Duodenal mucosa (tissue), 2 donors: ENCODE measurements around the gene ACYP2.
"Not testable (repeated sequence)": the region's sequence is repeated elsewhere in the genome, so short reads cannot be mapped to it uniquely, and the experiment has no call there.

Experiments
- H3K27ac ChIP-seq: one replicate; pipeline ENCODE4 v1.7.0; 2013; ENCODE audit warnings: low read depth, low read length
- H3K27me3 ChIP-seq, 2 donors: one replicate each; pipeline ENCODE4 v1.7.0; 2013; ENCODE audit warnings: low read length in 2 of 2, control low read depth in 1 of 2; ENCODE audit not compliant: insufficient read depth in 2 of 2, control insufficient read depth in 1 of 2
- H3K36me3 ChIP-seq, 2 donors: one replicate each; pipeline ENCODE4 v1.7.0; 2013; ENCODE audit warnings: low read length in 2 of 2, control low read depth in 1 of 2; ENCODE audit not compliant: insufficient read depth in 2 of 2, control insufficient read depth in 1 of 2
- H3K4me1 ChIP-seq, 2 donors: one replicate each; pipeline ENCODE4 v1.7.0; 2013; ENCODE audit warnings: low read length in 2 of 2, control low read depth in 1 of 2; ENCODE audit not compliant: insufficient read depth in 2 of 2, control insufficient read depth in 1 of 2
- H3K4me3 ChIP-seq, 2 donors: one replicate each; pipeline ENCODE4 v1.7.0; 2013; ENCODE audit warnings: low read length in 2 of 2, low read depth in 1 of 2
- H3K9ac ChIP-seq, 2 donors: one replicate each; pipeline ENCODE4 v1.7.0; 2013; ENCODE audit warnings: low read length in 2 of 2, low read depth in 1 of 2
- H3K9me3 ChIP-seq, 2 donors: one replicate each; pipeline ENCODE4 v1.7.0; 2013; ENCODE audit warnings: low read length in 2 of 2, control low read depth in 1 of 2; ENCODE audit not compliant: control insufficient read depth in 1 of 2

Gene ACYP2

GRCh38 chr2:54096141-54096540 is 19.3 kb upstream of the ACYP2 start:
- H3K4me1 ChIP-seq, H3K9me3 ChIP-seq: not testable (repeated sequence)

GRCh38 chr2:54097124-54097523 is 18.3 kb upstream of the ACYP2 start:
- Histone ChIP-seq H3K27me3 (no peaks in the 10 kb centered on the region), H3K27ac (no peak overlapping the region), H3K36me3 (no peaks in the 10 kb centered on the region), H3K4me3 (no peak overlapping the region), H3K4me1 (no peaks in the 10 kb centered on the region), H3K9me3 (no peaks in the 10 kb centered on the region), H3K9ac (no peak overlapping the region)

More at GRCh38 chr2:54096141-54096540, 19.3 kb upstream of the ACYP2 start:
- H3K36me3 ChIP-seq, H3K27me3 ChIP-seq, H3K27ac ChIP-seq, H3K4me3 ChIP-seq, H3K9ac ChIP-seq: not testable (repeated sequence)

- Histone ChIP-seq H3K4me3 (no peak overlapping the region), H3K27ac (no peak overlapping the region), H3K9me3 (no peaks in the 10 kb centered on the region), H3K9ac (no peak overlapping the region), H3K27me3 (no peaks in the 10 kb centered on the region), H3K4me1 (peaks cover 5 to 6% of the 10 kb centered on the region in 2 donors), H3K36me3 (no peaks in the 10 kb centered on the region)
Measured at GRCh38 chr2:54099370-54099769, 16.0 kb upstream of the ACYP2 start.

- H3K36me3 ChIP-seq: no peaks in the 10 kb centered on the region
Measured at GRCh38 chr2:54099829-54100585, 15.4 kb upstream of the ACYP2 start.

GRCh38 chr2:54100772-54101171 is 14.6 kb upstream of the ACYP2 start:
- no peak overlapping the region for H3K4me3 ChIP-seq
- H3K9me3 ChIP-seq: no peaks in the 10 kb centered on the region
- peaks cover 5 to 6% of the 10 kb centered on the region in 2 donors for H3K4me1 ChIP-seq
- H3K27ac ChIP-seq: no peak overlapping the region
- H3K36me3 ChIP-seq: no peaks in the 10 kb centered on the region
- H3K9ac ChIP-seq: no peak overlapping the region
- no peaks in the 10 kb centered on the region for H3K27me3 ChIP-seq

More at GRCh38 chr2:54099829-54100585, 15.4 kb upstream of the ACYP2 start:
- Histone ChIP-seq H3K9ac (no peak overlapping the region), H3K27ac (no peak overlapping the region), H3K27me3 (no peaks in the 10 kb centered on the region), H3K9me3 (no peaks in the 10 kb centered on the region), H3K4me1 (peaks cover 5 to 6% of the 10 kb centered on the region in 2 donors), H3K4me3 (no peak overlapping the region)

- no peaks in the 10 kb centered on the region for H3K9me3 ChIP-seq
- no peak overlapping the region for H3K4me3 ChIP-seq
- no peak overlapping the region for H3K9ac ChIP-seq
- no peak overlapping the region for H3K27ac ChIP-seq
- no peaks in the 10 kb centered on the region for H3K36me3 ChIP-seq
- peaks cover 5 to 6% of the 10 kb centered on the region in 2 donors for H3K4me1 ChIP-seq
- H3K27me3 ChIP-seq: no peaks in the 10 kb centered on the region
Measured at GRCh38 chr2:54103454-54104314, 11.7 kb upstream of the ACYP2 start.

GRCh38 chr2:54106631-54107454 is 8.6 kb upstream of the ACYP2 start:
- Histone ChIP-seq H3K27me3 (no peaks in the 10 kb centered on the region), H3K9ac (no peak overlapping the region), H3K36me3 (no peaks in the 10 kb centered on the region), H3K4me3 (no peak overlapping the region), H3K27ac (no peak overlapping the region), H3K4me1 (peaks cover 5 to 6% of the 10 kb centered on the region in 2 donors), H3K9me3 (no peaks in the 10 kb centered on the region)

GRCh38 chr2:54107455-54107764 is 8.0 kb upstream of the ACYP2 start:
- H3K4me3 ChIP-seq: no peak overlapping the region
- H3K9ac ChIP-seq: no peak overlapping the region
- H3K27ac ChIP-seq: no peak overlapping the region
- H3K9me3 ChIP-seq: no peaks in the 10 kb centered on the region
- no peaks in the 10 kb centered on the region for H3K27me3 ChIP-seq
- peaks cover 5 to 6% of the 10 kb centered on the region in 2 donors for H3K4me1 ChIP-seq
- H3K36me3 ChIP-seq: no peaks in the 10 kb centered on the region

- no peak overlapping the region for H3K27ac ChIP-seq
- H3K9me3 ChIP-seq: no peaks in the 10 kb centered on the region
- no peak overlapping the region for H3K9ac ChIP-seq
- H3K4me1 ChIP-seq: peaks cover 5 to 6% of the 10 kb centered on the region in 2 donors
- H3K4me3 ChIP-seq: no peak overlapping the region
- H3K27me3 ChIP-seq: no peaks in the 10 kb centered on the region
- no peaks in the 10 kb centered on the region for H3K36me3 ChIP-seq
Measured at GRCh38 chr2:54107903-54108615, 7.4 kb upstream of the ACYP2 start.
